ENCODE measurements around the gene KDF1. TPM values are rescaled to one million over a fixed set of nuclear protein-coding genes. Genes with fewer than 3 reads are reported as not detected.
A peak's percentile ranks its signal among the peaks of the same experiment; 100 is the strongest.

Gene KDF1
- total and polyA plus RNA-seq, 2 of the 13 experiments (the other 11 are each of a cell fraction or from before 2014, with no cell fraction given): 1.9 to 4.9 TPM

- TF ChIP-seq SALL2 (CRISPR knock-in tag; IDR thresholded peaks at IDR 0.05) (peak; percentile 77), HDAC2 (CRISPR knock-in tag; IDR thresholded peaks at IDR 0.05) (peak; percentile 94), YEATS4 (CRISPR knock-in tag; IDR thresholded peaks at IDR 0.05; ENCODE audit: borderline replicate concordance) (peak; percentile 88), ZNF276 (CRISPR knock-in tag; IDR thresholded peaks at IDR 0.05; ENCODE audit: low read depth) (peak; percentile 76; the same call in 1 of the 2 replicates), HMG20A (CRISPR knock-in tag; IDR thresholded peaks at IDR 0.05; ENCODE audit: borderline replicate concordance) (peak; percentile 92), ZNF724P (CRISPR knock-in tag; IDR thresholded peaks at IDR 0.05; ENCODE audit: borderline replicate concordance) (no peak), MBNL3 (CRISPR knock-in tag; conservative IDR thresholded peaks at IDR 0.05) (no peak), PITX1 (CRISPR knock-in tag; IDR thresholded peaks at IDR 0.05) (peak; percentile 97), MBD4 (IDR thresholded peaks at IDR 0.05; ENCODE audit: borderline replicate concordance, low read length) (0 out of 2 replicates have a peak, but pooled peaks have one; percentile 56), ZNF792 (CRISPR knock-in tag; IDR thresholded peaks at IDR 0.05) (peak; percentile 88), THAP11 (CRISPR knock-in tag; IDR thresholded peaks at IDR 0.05) (peak; percentile 71), ZBTB4 (CRISPR knock-in tag; IDR thresholded peaks at IDR 0.05; ENCODE audit: borderline replicate concordance) (peak; percentile 94; the same call in 1 of the 2 replicates), ARHGAP35 (CRISPR knock-in tag; IDR thresholded peaks at IDR 0.05; ENCODE audit: borderline replicate concordance) (peak; percentile 35; the same call in 1 of the 2 replicates), ATF1 (CRISPR knock-in tag; IDR thresholded peaks at IDR 0.05) (no peak; the same call in none of the 2 replicates), HNRNPK (IDR thresholded peaks at IDR 0.05; ENCODE audit: low read depth, low read length, poor library complexity, severe bottlenecking) (no peak), RFXAP (CRISPR knock-in tag; IDR thresholded peaks at IDR 0.05; ENCODE audit: borderline replicate concordance) (peak; percentile 98), ZNF770 (CRISPR knock-in tag; IDR thresholded peaks at IDR 0.05) (peak; percentile 59), CHD2 (IDR thresholded peaks at IDR 0.05; ENCODE audit: low read depth, low read length) (peak; percentile 61), TCF7 (IDR thresholded peaks at IDR 0.05; ENCODE audit: low read depth) (peak; percentile 71), ZNF331 (CRISPR knock-in tag; IDR thresholded peaks at IDR 0.05) (peak; percentile 89), PTBP1 (IDR thresholded peaks at IDR 0.05; ENCODE audit: low read depth, low read length, poor library complexity, severe bottlenecking) (no peak), JUNB (CRISPR knock-in tag; IDR thresholded peaks at IDR 0.05; ENCODE audit: borderline replicate concordance) (peak; percentile 97), TGIF2 (CRISPR knock-in tag; IDR thresholded peaks at IDR 0.05) (peak; percentile 32; the same call in 1 of the 2 replicates), RXRB (CRISPR knock-in tag; IDR thresholded peaks at IDR 0.05; ENCODE audit: borderline replicate concordance) (peak; percentile 98)
Measured at GRCh38 chr1:26913754-26914619, 46.3 kb downstream of the KDF1 start, which contains the start of gene NR0B2 (continued).
